Activated naive CD8-positive, alpha-beta T cell treated with anti-CD3 and anti-CD28 coated beads, Interleukin-2, amount 50 U/mL, for 24 hours (primary cell): Measurements from ENCODE around the gene TOR2A.
A peak's percentile ranks its signal among the peaks of the same experiment; 100 is the strongest.
"Not testable (repeated sequence)": the region's sequence is repeated elsewhere in the genome, so short reads cannot be mapped to it uniquely, and the experiment has no call there.

ENCODE experiments used
- ATAC-seq: fragments of 150-1000 bp; cut with Tn5 transposase; one replicate; pipeline ENCODE4 v1.10.0; 2021
- DNase-seq: peaks from one replicate; pipeline ENCODE4 v3.0.0; 2021
- H3K27ac Mint-ChIP-seq: one replicate; pipeline ENCODE4 v1.8.0; 2021; ENCODE audit warnings: mild to moderate bottlenecking, mixed read lengths
- H3K27me3 Mint-ChIP-seq: one replicate; pipeline ENCODE4 v1.8.0; 2021; ENCODE audit warnings: mixed read lengths
- H3K36me3 Mint-ChIP-seq: one replicate; pipeline ENCODE4 v1.8.0; 2021; ENCODE audit warnings: low read depth, mixed read lengths
- H3K4me1 Mint-ChIP-seq: one replicate; pipeline ENCODE4 v1.8.0; 2021; ENCODE audit warnings: mixed read lengths
- H3K4me3 Mint-ChIP-seq: one replicate; pipeline ENCODE4 v1.8.0; 2021; ENCODE audit warnings: mild to moderate bottlenecking, moderate library complexity, mixed read lengths
- H3K9me3 Mint-ChIP-seq: one replicate; pipeline ENCODE4 v1.8.0; 2021; ENCODE audit warnings: mixed read lengths

TOR2A gene

GRCh38 chr9:127758843-127759242 is 23.7 kb upstream of the TOR2A start:
- ATAC-seq = no peak
- no peak overlapping the region for H3K4me3 Mint-ChIP-seq
- peaks cover 16% of the 10 kb centered on the region for H3K4me1 Mint-ChIP-seq
- H3K27me3 Mint-ChIP-seq = no peaks in the 10 kb centered on the region
- DNase-seq = no peak
- H3K9me3 Mint-ChIP-seq = no peaks in the 10 kb centered on the region
- H3K27ac Mint-ChIP-seq = no peak overlapping the region
- peaks cover 3% of the 10 kb centered on the region for H3K36me3 Mint-ChIP-seq

- not testable (repeated sequence) for DNase-seq, H3K36me3 Mint-ChIP-seq, H3K27ac Mint-ChIP-seq, H3K9me3 Mint-ChIP-seq, H3K4me1 Mint-ChIP-seq, H3K27me3 Mint-ChIP-seq, H3K4me3 Mint-ChIP-seq, ATAC-seq
Measured at GRCh38 chr9:127756776-127757175, 21.7 kb upstream of the TOR2A start.

GRCh38 chr9:127756233-127756632 is 21.1 kb upstream of the TOR2A start:
- Mint-ChIP-seq H3K27me3 (no peaks in the 10 kb centered on the region), H3K4me3 (no peak overlapping the region), H3K4me1 (peaks cover 2% of the 10 kb centered on the region), H3K9me3 (no peaks in the 10 kb centered on the region), H3K36me3 (peaks cover 3% of the 10 kb centered on the region), H3K27ac (no peak overlapping the region)
- DNase-seq (no peak), ATAC-seq (no peak)

GRCh38 chr9:127755061-127756060 is 20.3 kb upstream of the TOR2A start:
- no peak overlapping the region for H3K27ac Mint-ChIP-seq
- no peak for DNase-seq
- ATAC-seq = no peak
- H3K4me3 Mint-ChIP-seq = no peak overlapping the region
- no peaks in the 10 kb centered on the region for H3K9me3 Mint-ChIP-seq
- H3K27me3 Mint-ChIP-seq = no peaks in the 10 kb centered on the region
- H3K36me3 Mint-ChIP-seq = peaks cover 3% of the 10 kb centered on the region
- H3K4me1 Mint-ChIP-seq = peaks cover 2% of the 10 kb centered on the region

GRCh38 chr9:127754099-127755060 is 19.3 kb upstream of the TOR2A start:
- Mint-ChIP-seq H3K36me3 (peaks cover 4% of the 10 kb centered on the region), H3K4me1 (peaks cover 2% of the 10 kb centered on the region)

GRCh38 chr9:127753622-127754021 is 18.5 kb upstream of the TOR2A start:
- no peak for DNase-seq
- no peaks in the 10 kb centered on the region for H3K4me1 Mint-ChIP-seq
- no peaks in the 10 kb centered on the region for H3K27me3 Mint-ChIP-seq
- no peak overlapping the region for H3K4me3 Mint-ChIP-seq
- no peak for ATAC-seq
- no peak overlapping the region for H3K27ac Mint-ChIP-seq
- peaks cover 7% of the 10 kb centered on the region for H3K36me3 Mint-ChIP-seq
- H3K9me3 Mint-ChIP-seq = no peaks in the 10 kb centered on the region

More at GRCh38 chr9:127754099-127755060, 19.3 kb upstream of the TOR2A start:
- no peak overlapping the region for H3K27ac Mint-ChIP-seq
- H3K9me3 Mint-ChIP-seq = no peaks in the 10 kb centered on the region
- no peak overlapping the region for H3K4me3 Mint-ChIP-seq
- H3K27me3 Mint-ChIP-seq = no peaks in the 10 kb centered on the region
- ATAC-seq (no peak), DNase-seq (no peak)

GRCh38 chr9:127753148-127753547 is 18.1 kb upstream of the TOR2A start:
- Mint-ChIP-seq H3K36me3 (peaks cover 9% of the 10 kb centered on the region), H3K9me3 (no peaks in the 10 kb centered on the region), H3K27me3 (no peaks in the 10 kb centered on the region), H3K4me1 (peaks cover under 1% of the 10 kb centered on the region), H3K27ac (no peak overlapping the region), H3K4me3 (no peak overlapping the region)
- DNase-seq (no peak), ATAC-seq (no peak)

GRCh38 chr9:127751269-127752054 is 16.4 kb upstream of the TOR2A start:
- no peak overlapping the region for H3K4me3 Mint-ChIP-seq
- DNase-seq (no peak), ATAC-seq (no peak)
- peaks cover 18% of the 10 kb centered on the region for H3K36me3 Mint-ChIP-seq
- no peak overlapping the region for H3K27ac Mint-ChIP-seq
- H3K27me3 Mint-ChIP-seq = no peaks in the 10 kb centered on the region
- H3K9me3 Mint-ChIP-seq = no peaks in the 10 kb centered on the region
- peaks cover 14% of the 10 kb centered on the region for H3K4me1 Mint-ChIP-seq

- peaks cover 18% of the 10 kb centered on the region for H3K36me3 Mint-ChIP-seq
Measured at GRCh38 chr9:127749090-127749787, 14.1 kb upstream of the TOR2A start.

GRCh38 chr9:127746959-127747569 is 12.0 kb upstream of the TOR2A start:
- H3K27me3 Mint-ChIP-seq = no peaks in the 10 kb centered on the region
- no peak overlapping the region for H3K27ac Mint-ChIP-seq
- no peaks in the 10 kb centered on the region for H3K9me3 Mint-ChIP-seq
- DNase-seq (no peak), ATAC-seq (peak; percentile 71)
- H3K36me3 Mint-ChIP-seq = peaks cover 21% of the 10 kb centered on the region
- H3K4me3 Mint-ChIP-seq = no peak overlapping the region
- H3K4me1 Mint-ChIP-seq = peaks cover 16% of the 10 kb centered on the region

More at GRCh38 chr9:127749090-127749787, 14.1 kb upstream of the TOR2A start:
- Mint-ChIP-seq H3K4me1 (peaks cover 16% of the 10 kb centered on the region), H3K9me3 (no peaks in the 10 kb centered on the region), H3K27me3 (no peaks in the 10 kb centered on the region), H3K4me3 (no peak overlapping the region), H3K27ac (no peak overlapping the region)
- ATAC-seq (no peak), DNase-seq (no peak)

- Mint-ChIP-seq H3K27me3 (no peaks in the 10 kb centered on the region), H3K4me1 (peaks cover 16% of the 10 kb centered on the region), H3K4me3 (no peak overlapping the region), H3K9me3 (no peaks in the 10 kb centered on the region), H3K36me3 (peaks cover 18% of the 10 kb centered on the region), H3K27ac (no peak overlapping the region)
- no peak for DNase-seq
- no peak for ATAC-seq
Measured at GRCh38 chr9:127744398-127745110, 9.5 kb upstream of the TOR2A start.

GRCh38 chr9:127742435-127743088 is 7.5 kb upstream of the TOR2A start:
- Mint-ChIP-seq H3K36me3 (peaks cover 14% of the 10 kb centered on the region), H3K4me3 (no peak overlapping the region), H3K27ac (no peak overlapping the region), H3K9me3 (no peaks in the 10 kb centered on the region), H3K27me3 (no peaks in the 10 kb centered on the region), H3K4me1 (peaks cover 12% of the 10 kb centered on the region)
- ATAC-seq (peak; percentile 31), DNase-seq (no peak)
